ENCODE results near the gene DNAI2. TPM values are rescaled to one million over a fixed set of nuclear protein-coding genes. Genes with fewer than 3 reads are reported as not detected.

Gene DNAI2
- total and polyA plus RNA-seq, 9 of the 15 experiments (the other 6 are each of a cell fraction or from before 2014, with no cell fraction given), result not detected

DNA sequence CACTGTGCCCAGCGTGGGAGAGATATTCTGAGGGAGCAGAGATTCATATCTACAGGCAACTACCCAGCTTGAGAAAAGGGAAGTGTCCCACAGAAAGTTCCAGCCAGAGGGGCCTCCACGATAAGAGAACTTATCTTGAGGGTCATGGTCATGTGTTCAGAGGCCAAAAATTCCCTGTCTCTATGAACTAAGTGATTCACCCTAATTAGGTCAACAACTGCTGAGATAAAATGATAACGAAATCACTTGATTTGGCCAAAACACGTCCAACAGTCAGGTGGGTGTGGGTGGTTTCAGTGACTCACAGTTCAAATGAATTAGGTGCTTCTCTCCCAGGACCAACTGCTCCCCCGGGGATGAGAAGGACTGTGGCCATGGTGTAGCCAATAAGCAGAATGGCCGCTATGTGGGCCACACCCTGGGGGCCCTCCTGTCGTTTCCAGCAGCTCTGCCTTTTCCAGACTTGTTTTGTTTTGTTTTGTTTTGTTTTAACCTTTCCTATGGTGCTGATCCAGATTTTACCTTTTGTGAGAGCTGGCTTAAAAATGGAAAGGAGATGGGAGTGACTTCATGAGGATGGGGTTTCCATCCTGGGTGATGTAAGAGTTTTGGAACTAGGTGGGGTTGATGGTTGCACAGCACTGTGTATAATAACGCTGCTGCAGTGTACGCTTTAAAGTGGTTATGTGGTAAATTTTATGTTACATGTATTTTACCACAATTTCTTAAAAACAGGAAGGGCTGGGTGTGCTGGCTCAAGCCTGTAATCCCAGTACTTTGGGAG lies 8.7 kb downstream of the DNAI2 start (continued):
- TF ChIP-seq SMARCA5 (IDR thresholded peaks at IDR 0.05) (peak; percentile 67; the same call in 1 of the 2 replicates), GTF2A2 (tag; IDR thresholded peaks at IDR 0.05) (no peak), PHF21A (IDR thresholded peaks at IDR 0.05; ENCODE audit: borderline replicate concordance, low read depth) (no peak), NELFE (IDR thresholded peaks at IDR 0.05; ENCODE audit: insufficient read depth, insufficient read length) (no peak), ZEB2 (IDR thresholded peaks at IDR 0.05) (peak; percentile 80), PML (IDR thresholded peaks at IDR 0.05; ENCODE audit: low read length) (peak; percentile 38; the same call in 1 of the 2 replicates), TBL1XR1 (IDR thresholded peaks at IDR 0.05; ENCODE audit: low read length in 2 of 2) (no peak), ZNF165 (CRISPR knock-in tag; IDR thresholded peaks at IDR 0.05; ENCODE audit: borderline replicate concordance) (peak; percentile 41; the same call in 1 of the 2 replicates), EWSR1 (IDR thresholded peaks at IDR 0.05; ENCODE audit: borderline replicate concordance, low read depth, partially characterized antibody) (no peak), SIRT6 (IDR thresholded peaks at IDR 0.05; ENCODE audit: low read depth, low read length) (no peak), ZNF354B (CRISPR knock-in tag; IDR thresholded peaks at IDR 0.05) (no peak), SP1 (CRISPR knock-in tag; IDR thresholded peaks at IDR 0.05) (peak; percentile 64), BDP1 (IDR thresholded peaks at IDR 0.05; ENCODE audit: insufficient read depth, insufficient read length) (no peak), CHD4 (IDR thresholded peaks at IDR 0.05; ENCODE audit: insufficient read depth, insufficient replicate concordance, low read depth, low read length, poor library complexity, severe bottlenecking) (no peak)
- TF ChIP-seq, protein P1, sequence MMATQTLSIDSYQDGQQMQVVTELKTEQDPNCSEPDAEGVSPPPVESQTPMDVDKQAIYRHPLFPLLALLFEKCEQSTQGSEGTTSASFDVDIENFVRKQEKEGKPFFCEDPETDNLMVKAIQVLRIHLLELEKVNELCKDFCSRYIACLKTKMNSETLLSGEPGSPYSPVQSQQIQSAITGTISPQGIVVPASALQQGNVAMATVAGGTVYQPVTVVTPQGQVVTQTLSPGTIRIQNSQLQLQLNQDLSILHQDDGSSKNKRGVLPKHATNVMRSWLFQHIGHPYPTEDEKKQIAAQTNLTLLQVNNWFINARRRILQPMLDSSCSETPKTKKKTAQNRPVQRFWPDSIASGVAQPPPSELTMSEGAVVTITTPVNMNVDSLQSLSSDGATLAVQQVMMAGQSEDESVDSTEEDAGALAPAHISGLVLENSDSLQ (IDR thresholded peaks at IDR 0.05), result no peak
- TF ChIP-seq, protein P2, sequence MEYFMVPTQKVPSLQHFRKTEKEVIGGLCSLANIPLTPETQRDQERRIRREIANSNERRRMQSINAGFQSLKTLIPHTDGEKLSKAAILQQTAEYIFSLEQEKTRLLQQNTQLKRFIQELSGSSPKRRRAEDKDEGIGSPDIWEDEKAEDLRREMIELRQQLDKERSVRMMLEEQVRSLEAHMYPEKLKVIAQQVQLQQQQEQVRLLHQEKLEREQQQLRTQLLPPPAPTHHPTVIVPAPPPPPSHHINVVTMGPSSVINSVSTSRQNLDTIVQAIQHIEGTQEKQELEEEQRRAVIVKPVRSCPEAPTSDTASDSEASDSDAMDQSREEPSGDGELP (CRISPR knock-in tag; IDR thresholded peaks at IDR 0.05; ENCODE audit: borderline replicate concordance), result peak; percentile 43; the same call in 1 of the 2 replicates
- TF ChIP-seq, protein P3, sequence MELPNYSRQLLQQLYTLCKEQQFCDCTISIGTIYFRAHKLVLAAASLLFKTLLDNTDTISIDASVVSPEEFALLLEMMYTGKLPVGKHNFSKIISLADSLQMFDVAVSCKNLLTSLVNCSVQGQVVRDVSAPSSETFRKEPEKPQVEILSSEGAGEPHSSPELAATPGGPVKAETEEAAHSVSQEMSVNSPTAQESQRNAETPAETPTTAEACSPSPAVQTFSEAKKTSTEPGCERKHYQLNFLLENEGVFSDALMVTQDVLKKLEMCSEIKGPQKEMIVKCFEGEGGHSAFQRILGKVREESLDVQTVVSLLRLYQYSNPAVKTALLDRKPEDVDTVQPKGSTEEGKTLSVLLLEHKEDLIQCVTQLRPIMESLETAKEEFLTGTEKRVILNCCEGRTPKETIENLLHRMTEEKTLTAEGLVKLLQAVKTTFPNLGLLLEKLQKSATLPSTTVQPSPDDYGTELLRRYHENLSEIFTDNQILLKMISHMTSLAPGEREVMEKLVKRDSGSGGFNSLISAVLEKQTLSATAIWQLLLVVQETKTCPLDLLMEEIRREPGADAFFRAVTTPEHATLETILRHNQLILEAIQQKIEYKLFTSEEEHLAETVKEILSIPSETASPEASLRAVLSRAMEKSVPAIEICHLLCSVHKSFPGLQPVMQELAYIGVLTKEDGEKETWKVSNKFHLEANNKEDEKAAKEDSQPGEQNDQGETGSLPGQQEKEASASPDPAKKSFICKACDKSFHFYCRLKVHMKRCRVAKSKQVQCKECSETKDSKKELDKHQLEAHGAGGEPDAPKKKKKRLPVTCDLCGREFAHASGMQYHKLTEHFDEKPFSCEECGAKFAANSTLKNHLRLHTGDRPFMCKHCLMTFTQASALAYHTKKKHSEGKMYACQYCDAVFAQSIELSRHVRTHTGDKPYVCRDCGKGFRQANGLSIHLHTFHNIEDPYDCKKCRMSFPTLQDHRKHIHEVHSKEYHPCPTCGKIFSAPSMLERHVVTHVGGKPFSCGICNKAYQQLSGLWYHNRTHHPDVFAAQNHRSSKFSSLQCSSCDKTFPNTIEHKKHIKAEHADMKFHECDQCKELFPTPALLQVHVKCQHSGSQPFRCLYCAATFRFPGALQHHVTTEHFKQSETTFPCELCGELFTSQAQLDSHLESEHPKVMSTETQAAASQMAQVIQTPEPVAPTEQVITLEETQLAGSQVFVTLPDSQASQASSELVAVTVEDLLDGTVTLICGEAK (IDR thresholded peaks at IDR 0.05), result peak; percentile 37; the same call in 1 of the 2 replicates
- TF ChIP-seq, protein P3 (CRISPR knock-in tag; IDR thresholded peaks at IDR 0.05), result no peak

All from K562 (cell line).